RWPE1 (cell line): ENCODE measurements around the gene AANAT.

Experiments used
- CTCF ChIA-PET: fragments of 350-600 bp; sonication (Branson Sonifier 250); formaldehyde crosslinking; extraction: SDS; loops from one replicate; lab custom pipeline; 2021; lab: Yijun Ruan, JAX
- POLR2A ChIA-PET: fragments of 400-600 bp; formaldehyde crosslinking; extraction: SDS; loops from one replicate; lab custom pipeline; 2020; ENCODE audit warnings: antibody characterized with exemption; ENCODE audit not compliant: low non-redundant PET; lab: Yijun Ruan, JAX
- DNase-seq: peaks from one replicate; pipeline ENCODE4 v3.0.0; 2012; ENCODE audit warnings: low spot score
- H3K27ac ChIP-seq: fragments of 450-650 bp; 2 replicates; pipeline ENCODE4 v1.5.1; 2017
- TF ChIP-seq, protein P1 (sequence below): fragments of 450-650 bp; conservative IDR thresholded peaks from 2 replicates; pipeline ENCODE4 v1.5.1; 2017; ENCODE audit warnings: low read depth, mild to moderate bottlenecking

Gene AANAT

DNA sequence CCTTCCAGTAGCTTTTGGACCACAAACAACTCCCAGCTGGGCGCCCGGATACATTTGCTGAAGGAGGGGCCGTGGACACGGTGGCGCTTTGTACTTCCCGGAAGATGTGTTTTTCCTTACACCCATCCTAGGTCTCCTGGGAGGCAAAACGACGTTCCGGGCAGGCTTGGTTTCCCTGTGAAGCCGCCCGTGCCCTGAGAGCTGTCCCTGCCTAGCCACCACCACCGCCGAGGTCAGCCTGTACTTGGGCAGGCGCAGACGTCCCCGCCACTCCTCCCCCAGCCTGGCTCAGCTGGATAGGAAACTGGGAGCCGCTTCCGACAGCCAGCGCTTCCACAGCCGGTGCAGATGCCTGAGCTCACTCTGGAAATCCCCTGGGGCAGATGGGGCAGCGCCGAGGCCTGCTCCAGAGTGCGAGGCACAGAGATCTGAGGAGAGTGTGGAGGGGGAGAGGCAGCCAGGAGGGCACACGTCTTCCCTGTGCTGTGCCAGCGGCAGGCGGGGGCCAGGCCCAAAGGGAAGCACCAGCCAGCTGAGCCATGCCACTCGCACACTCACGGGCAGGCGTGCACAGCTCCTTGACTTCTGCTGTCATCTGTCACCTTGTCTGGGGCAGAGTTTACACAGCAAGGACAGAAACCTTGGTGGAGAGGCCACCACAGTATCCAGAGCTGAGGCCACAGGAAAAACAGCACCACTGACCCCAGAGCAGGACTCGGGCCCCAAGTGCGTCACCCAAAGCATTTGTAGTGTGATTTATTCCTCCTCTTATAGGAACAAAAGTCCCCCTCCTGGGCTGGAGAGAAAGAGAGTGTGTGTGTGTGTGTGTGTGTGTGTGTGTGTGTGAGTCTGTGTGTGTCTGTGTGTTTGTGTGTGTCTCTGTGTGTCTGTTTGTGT is 30.8 kb downstream of the AANAT start:
- DNase-seq = peak; percentile 80
- CTCF ChIA-PET = interaction anchor here (0.6 to 1.3 kb wide), 3 partner anchors 86 to 357 kb away, joined by 3 to 8 read pairs (median 3); no protein-coding TSS in a partner anchor
- POLR2A ChIA-PET = interaction anchor here (1.3 kb wide), 1 partner anchor 7 kb away, joined by 4 read pairs; no protein-coding TSS in a partner anchor
- TF ChIP-seq, protein P1, sequence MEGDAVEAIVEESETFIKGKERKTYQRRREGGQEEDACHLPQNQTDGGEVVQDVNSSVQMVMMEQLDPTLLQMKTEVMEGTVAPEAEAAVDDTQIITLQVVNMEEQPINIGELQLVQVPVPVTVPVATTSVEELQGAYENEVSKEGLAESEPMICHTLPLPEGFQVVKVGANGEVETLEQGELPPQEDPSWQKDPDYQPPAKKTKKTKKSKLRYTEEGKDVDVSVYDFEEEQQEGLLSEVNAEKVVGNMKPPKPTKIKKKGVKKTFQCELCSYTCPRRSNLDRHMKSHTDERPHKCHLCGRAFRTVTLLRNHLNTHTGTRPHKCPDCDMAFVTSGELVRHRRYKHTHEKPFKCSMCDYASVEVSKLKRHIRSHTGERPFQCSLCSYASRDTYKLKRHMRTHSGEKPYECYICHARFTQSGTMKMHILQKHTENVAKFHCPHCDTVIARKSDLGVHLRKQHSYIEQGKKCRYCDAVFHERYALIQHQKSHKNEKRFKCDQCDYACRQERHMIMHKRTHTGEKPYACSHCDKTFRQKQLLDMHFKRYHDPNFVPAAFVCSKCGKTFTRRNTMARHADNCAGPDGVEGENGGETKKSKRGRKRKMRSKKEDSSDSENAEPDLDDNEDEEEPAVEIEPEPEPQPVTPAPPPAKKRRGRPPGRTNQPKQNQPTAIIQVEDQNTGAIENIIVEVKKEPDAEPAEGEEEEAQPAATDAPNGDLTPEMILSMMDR = no peak
- peak overlapping the region; percentile 89 for H3K27ac ChIP-seq

GRCh38 chr17:76498876-76499251 is 31.5 kb downstream of the AANAT start:
- TF ChIP-seq, protein P1 = no peak
- no peak for DNase-seq
- H3K27ac ChIP-seq = peak overlapping the region; percentile 89
- ChIA-PET CTCF (interaction anchor here (0.7 to 1.3 kb wide), 2 partner anchors 91 to 357 kb away, joined by 3 to 8 read pairs; no protein-coding TSS in a partner anchor), POLR2A (interaction anchor here (1.3 kb wide), 1 partner anchor 8 kb away, joined by 4 read pairs; no protein-coding TSS in a partner anchor)

DNA sequence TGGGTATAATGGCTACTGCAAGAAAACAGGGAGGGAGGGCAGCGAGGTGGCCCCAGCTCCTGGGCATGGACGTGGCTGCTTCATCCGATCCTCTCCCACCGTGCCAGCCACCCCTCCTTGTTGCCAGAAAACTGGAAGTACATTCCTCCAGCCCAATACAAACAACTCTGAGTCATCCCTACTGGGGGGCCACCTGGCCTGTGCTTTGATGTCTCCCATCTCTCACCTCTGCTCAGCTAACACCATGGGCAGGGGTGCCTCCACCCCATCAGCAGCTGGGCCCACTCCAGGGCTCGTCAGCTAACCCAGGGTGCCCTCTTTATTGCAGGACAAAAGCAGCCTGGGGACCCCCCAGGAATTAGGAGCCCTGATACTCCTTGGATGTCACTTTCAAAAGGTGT is 31.9 kb downstream of the AANAT start:
- peak; percentile 62 for DNase-seq
- TF ChIP-seq, protein P1 = no peak
- ChIA-PET POLR2A (interaction anchor here (1.3 kb wide), 1 partner anchor 9 kb away, joined by 4 read pairs; no protein-coding TSS in a partner anchor), CTCF (interaction anchor here (0.6 to 1.0 kb wide), 4 partner anchors 8 to 33 kb away, joined by 3 read pairs; no protein-coding TSS in a partner anchor)
- H3K27ac ChIP-seq = peak overlapping the region; percentile 89

DNA sequence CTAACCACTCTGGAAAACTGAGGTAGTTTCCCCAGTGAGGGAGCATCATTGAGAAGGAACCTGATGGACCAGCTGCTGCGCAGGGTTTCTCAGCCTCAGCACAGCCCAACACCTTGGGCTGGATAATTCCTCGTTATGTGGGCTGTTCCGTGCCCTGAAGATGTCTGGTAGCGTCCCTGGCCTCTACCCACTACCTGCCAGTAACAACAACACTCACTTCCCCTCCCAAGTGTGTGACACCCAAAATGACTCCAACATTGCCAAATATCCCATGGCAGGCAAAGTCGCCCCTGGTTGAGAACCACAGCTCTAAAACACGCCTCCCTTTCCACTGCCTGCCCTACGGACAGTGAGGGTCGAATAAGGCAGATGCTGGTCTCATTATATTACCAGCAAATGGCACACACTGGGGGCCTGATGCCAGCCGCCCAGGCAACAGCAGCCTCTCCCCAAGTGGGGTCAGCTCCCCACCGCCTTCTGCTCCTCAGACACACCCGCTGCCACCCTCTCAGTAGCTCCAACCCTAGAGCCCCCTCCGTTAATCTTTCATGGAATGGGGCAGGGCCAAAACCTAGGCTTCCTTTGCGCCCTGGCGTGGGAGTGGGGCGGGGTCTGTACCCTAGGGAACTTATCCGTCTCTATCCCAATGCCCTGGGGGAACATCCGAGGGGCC is 32.8 kb downstream of the AANAT start:
- H3K27ac ChIP-seq = peak overlapping the region; percentile 89
- TF ChIP-seq, protein P1 = no peak
- ChIA-PET POLR2A (no interaction called here), CTCF (interaction anchor here (0.5 to 1.0 kb wide), 3 partner anchors 13 to 130 kb away, joined by 3 to 4 read pairs (median 3); no protein-coding TSS in a partner anchor)
- DNase-seq = no peak

DNA sequence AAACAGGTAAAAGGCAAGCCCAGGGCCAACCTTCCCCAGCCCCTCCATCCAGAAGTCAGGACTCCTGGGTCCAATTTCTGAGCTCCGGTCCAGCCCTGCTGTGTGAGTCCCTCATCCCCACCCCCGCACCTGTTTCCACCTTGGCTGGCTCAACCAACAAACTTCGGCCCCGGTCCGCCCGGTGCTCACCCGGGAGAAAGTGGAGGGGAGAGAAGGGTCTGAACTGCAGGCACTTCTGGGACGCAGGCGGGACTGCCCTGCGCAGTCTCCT is 33.3 kb downstream of the AANAT start:
- ChIA-PET POLR2A (no interaction called here), CTCF (interaction anchor here (0.5 kb wide), 1 partner anchor 130 kb away, joined by 4 read pairs; no protein-coding TSS in a partner anchor)
- H3K27ac ChIP-seq = peak overlapping the region; percentile 89
- TF ChIP-seq, protein P1 = no peak
- DNase-seq = no peak
